H7 (cell line): ENCODE results near the gene GAS2L3. TPM values are rescaled to one million over a fixed set of nuclear protein-coding genes. Genes with fewer than 3 reads are reported as not detected.

Experiments used
- DNase-seq: peaks from one replicate; pipeline ENCODE4 v3.0.0; 2012
- H3K27me3 ChIP-seq: 2 replicates; pipeline ENCODE4 v1.6.0; 2011; ENCODE audit warnings: mild to moderate bottlenecking, low read length; ENCODE audit not compliant: control insufficient read depth, insufficient read depth
- H3K36me3 ChIP-seq: replicated peaks from 2 replicates; pipeline ENCODE4 v1.5.1; 2011; ENCODE audit warnings: low read length; ENCODE audit not compliant: control insufficient read depth, insufficient read depth
- H3K4me3 ChIP-seq: 2 replicates; pipeline ENCODE4 v1.5.1; 2011; ENCODE audit warnings: low read depth, mild to moderate bottlenecking, control low read depth, low read length, moderate library complexity; ENCODE audit not compliant: insufficient read depth
- total RNA-seq: library from RNA; depleted of rRNA; stranded (reverse); fragments of >200 nt; shearing (Covaris generic); gene quantifications from 2 replicates; pipeline ENCODE4 v1.2.3, GENCODE V29; 2014

Gene GAS2L3
- total RNA-seq, 1 experiment from 2014 or later = 16.1 TPM

DNA sequence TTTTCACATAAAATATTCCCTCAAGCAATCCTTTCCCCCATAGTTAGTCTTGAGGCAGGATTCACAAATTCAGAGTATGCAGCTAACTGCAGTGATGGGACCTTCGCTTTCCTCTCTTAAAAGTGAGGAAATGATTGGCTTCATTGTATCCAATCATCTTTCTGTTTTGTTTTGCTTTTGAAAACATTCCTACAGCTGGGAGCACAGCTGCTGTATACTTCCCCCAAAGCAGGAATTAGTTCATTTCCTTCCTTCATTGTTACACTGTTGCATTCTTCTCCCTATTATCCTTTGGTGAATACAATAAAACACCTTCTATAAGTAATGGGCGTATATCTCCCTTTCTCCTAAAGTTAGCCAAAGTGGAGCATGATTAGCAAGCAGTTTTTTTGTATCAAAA is 9.4 kb upstream of the GAS2L3 start:
- Histone ChIP-seq H3K36me3 (no peaks in the 10 kb centered on the region), H3K27me3 (no peaks in the 10 kb centered on the region), H3K4me3 (no peak overlapping the region)
- DNase-seq = no peak

DNA sequence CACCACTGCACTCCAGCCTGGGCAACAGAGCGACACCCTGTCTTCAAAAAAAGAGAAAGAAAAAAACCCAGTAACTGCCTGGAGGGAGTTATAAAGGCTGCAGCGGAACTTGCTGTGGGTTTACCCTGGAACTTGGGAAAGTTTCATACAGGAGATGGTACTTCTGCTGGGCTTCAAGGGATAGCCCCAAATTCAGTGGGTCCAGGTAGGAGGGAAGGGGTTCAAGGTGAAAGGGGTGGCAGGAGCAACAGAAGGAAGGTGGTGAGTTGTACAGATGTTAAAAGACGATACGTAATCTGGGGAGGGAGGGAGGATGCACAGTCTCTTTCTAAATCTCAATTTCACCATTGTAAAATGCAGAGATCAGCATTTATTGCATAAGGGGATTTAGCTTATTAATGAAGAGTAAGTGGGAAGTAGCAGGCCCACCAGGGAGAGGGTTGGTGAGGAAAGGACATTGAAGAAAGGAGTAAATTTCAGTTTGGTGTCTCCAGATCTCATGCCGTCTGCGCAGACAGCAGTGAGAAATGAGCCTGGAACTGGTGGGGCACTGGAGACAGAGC is 8.5 kb upstream of the GAS2L3 start:
- DNase-seq = no peak
- Histone ChIP-seq H3K27me3 (no peaks in the 10 kb centered on the region), H3K36me3 (no peaks in the 10 kb centered on the region), H3K4me3 (no peak overlapping the region)

GRCh38 chr12:100565987-100566545 is 7.4 kb upstream of the GAS2L3 start:
- Histone ChIP-seq H3K27me3 (no peaks in the 10 kb centered on the region), H3K4me3 (no peak overlapping the region), H3K36me3 (no peaks in the 10 kb centered on the region)
- DNase-seq = no peak

GRCh38 chr12:100566887-100567637 is 6.4 kb upstream of the GAS2L3 start:
- no peak overlapping the region for H3K4me3 ChIP-seq
- no peak for DNase-seq
- no peaks in the 10 kb centered on the region; the same call in 1 of the 2 replicates for H3K27me3 ChIP-seq
- no peaks in the 10 kb centered on the region for H3K36me3 ChIP-seq

GRCh38 chr12:100567945-100568344 is 5.5 kb upstream of the GAS2L3 start:
- DNase-seq = no peak
- H3K27me3 ChIP-seq = peaks cover 4% of the 10 kb centered on the region
- H3K36me3 ChIP-seq = no peaks in the 10 kb centered on the region
- no peak overlapping the region for H3K4me3 ChIP-seq

- no peak overlapping the region for H3K4me3 ChIP-seq
- DNase-seq = no peak
- H3K36me3 ChIP-seq = no peaks in the 10 kb centered on the region
- peaks cover 9% of the 10 kb centered on the region for H3K27me3 ChIP-seq
These were observed 1.3 kb upstream of the GAS2L3 start for GRCh38 chr12:100572184-100572583.

- Histone ChIP-seq H3K4me3 (peak overlapping the region; percentile 68), H3K27me3 (peaks cover 9% of the 10 kb centered on the region), H3K36me3 (no peaks in the 10 kb centered on the region)
- DNase-seq = peak; percentile 31
These were observed 947 bp downstream of the GAS2L3 start for GRCh38 chr12:100574187-100575074.

DNA sequence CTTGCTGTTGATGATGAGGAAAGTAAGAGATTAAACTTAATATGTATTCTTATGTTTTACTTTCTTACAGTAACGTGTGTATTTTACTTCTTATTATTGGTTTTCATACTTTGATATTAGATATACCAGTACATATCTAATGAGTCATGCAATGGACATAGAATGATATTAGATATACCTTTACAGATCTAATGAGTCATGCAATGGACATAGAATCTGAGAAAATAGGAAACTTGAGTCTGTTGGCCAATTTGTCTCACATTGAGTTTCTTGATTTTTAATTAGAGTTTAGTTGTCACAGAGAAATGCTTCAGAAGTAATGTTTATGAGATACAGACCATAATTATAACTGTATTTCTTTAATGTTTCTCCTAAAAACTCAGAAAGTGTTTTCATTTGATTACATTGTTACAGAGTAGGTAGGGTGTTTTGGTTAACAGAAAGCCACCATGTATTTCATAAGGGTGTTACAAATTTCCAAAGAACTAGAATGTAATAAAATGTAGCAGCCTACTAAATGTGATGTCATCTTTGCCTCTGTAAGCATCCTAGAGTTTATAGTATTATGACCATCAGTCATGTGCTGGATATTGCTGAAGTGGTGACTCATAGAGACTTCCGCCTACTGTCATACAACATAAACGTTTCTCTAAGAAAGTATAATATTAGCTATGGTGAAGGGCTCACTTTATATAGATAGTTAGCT is 3.0 kb downstream of the GAS2L3 start:
- DNase-seq = no peak
- no peaks in the 10 kb centered on the region for H3K36me3 ChIP-seq
- H3K4me3 ChIP-seq = no peak overlapping the region
- H3K27me3 ChIP-seq = peaks cover 9% of the 10 kb centered on the region

DNA sequence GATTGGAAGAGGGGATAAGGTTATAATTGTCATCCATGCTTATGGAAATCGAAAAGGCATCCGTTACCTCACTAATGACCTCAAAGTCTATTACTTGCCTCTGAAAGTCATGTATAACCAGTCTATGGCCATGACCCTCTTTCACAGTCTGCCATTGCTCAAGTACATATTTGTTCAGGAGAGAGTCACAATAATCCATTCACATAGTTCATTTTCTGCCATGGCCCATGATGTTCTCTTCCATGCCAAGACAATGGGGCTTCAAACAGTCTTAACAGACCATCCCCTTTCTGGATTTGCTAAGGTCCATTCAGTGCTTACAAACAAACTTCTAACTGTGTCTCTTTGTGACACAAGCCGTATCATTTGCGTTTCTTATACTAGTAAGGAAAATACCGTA is 5.4 kb downstream of the GAS2L3 start:
- peaks cover 4% of the 10 kb centered on the region; the same call in 1 of the 2 replicates for H3K27me3 ChIP-seq
- no peak for DNase-seq
- no peak overlapping the region for H3K4me3 ChIP-seq
- no peaks in the 10 kb centered on the region for H3K36me3 ChIP-seq

DNA sequence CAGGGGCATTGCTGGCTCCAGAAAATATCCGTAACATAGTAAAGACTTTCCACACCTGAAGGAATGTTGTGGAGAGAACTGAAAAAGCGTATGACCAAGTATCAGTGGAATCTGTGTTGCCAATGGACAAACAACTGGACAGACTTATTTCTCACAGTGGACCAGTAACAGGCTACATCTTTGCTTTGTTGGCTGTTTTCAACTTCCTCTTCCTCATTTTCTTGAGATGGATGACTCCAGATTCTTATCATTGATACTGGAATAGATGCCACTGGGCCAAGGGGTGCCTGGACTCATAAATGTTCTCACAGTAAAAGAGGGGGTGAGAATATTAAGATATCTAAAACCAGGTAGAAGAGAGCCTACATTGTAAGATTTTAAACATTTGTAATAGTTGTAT is 6.4 kb downstream of the GAS2L3 start:
- H3K4me3 ChIP-seq = no peak overlapping the region
- DNase-seq = no peak
- no peaks in the 10 kb centered on the region for H3K27me3 ChIP-seq
- no peaks in the 10 kb centered on the region for H3K36me3 ChIP-seq

DNA sequence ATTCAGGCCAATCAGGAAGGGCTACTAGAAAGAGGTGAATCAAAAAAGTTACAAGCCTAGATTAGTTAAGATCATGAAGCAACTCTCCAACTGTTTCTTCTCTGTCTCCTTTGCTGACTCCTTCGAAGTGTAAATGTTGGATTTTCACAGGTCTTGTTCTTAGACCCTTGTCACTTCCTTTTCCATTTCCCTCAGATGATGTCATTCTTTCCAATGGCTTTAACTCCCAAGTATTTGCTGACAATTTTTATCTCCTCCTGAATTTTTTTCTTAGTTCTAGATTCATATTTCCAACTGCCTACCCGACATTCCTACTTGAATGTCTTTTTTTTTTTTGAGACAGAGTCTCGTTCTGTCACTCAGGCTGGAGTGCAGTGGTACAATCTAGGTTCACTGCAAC is 10.8 kb downstream of the GAS2L3 start:
- Histone ChIP-seq H3K27me3 (no peaks in the 10 kb centered on the region), H3K4me3 (no peak overlapping the region), H3K36me3 (no peaks in the 10 kb centered on the region)
- DNase-seq = no peak

DNA sequence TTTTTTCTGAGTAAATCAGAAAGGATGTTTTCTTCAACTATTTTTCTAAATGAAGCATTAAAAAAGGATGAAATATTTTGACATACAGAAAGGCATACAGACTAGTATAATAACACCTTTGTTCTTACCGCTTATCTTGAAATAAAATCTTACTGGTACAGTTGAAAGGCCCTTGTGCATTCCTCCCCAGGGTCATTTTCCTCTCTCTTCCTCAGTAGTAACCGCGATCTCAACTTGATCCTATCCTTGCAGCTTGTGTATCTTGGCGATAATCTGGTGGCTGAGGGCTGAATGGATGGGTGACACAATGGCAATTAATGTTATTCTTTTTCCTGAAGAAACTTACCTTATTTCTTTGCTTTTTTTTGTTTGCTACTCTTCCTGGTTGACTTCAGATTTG is 18.5 kb downstream of the GAS2L3 start:
- Histone ChIP-seq H3K36me3 (no peaks in the 10 kb centered on the region), H3K4me3 (no peak overlapping the region)
- no peak for DNase-seq

GRCh38 chr12:100593490-100593889 is 20.0 kb downstream of the GAS2L3 start:
- Histone ChIP-seq H3K36me3 (no peaks in the 10 kb centered on the region), H3K27me3 (no peaks in the 10 kb centered on the region), H3K4me3 (no peak overlapping the region)
- no peak for DNase-seq

More for the DNA sequence above, 18.5 kb downstream of the GAS2L3 start:
- no peaks in the 10 kb centered on the region for H3K27me3 ChIP-seq

DNA sequence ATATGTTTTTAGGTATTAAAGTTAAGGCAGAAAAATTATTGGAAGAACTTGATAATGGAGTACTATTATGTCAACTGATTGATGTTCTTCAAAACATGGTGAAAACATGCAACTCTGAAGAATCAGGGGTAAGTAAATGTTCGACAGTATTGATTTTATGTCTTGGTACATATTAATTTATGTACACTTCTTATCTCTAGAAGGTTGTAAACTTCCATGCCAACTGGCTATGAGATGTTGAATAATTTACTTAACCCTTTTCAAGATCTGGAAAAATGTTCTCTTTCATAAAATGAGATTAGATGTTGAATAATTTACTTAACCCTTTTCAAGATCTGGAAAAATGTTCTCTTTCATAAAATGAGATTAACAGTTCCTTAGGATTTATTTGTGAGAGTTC is 28.1 kb downstream of the GAS2L3 start:
- DNase-seq = no peak
- Histone ChIP-seq H3K4me3 (no peak overlapping the region), H3K36me3 (no peaks in the 10 kb centered on the region)

More for the DNA sequence above, 28.1 kb downstream of the GAS2L3 start:
- no peaks in the 10 kb centered on the region for H3K27me3 ChIP-seq
